Amniotic epithelial cell (primary cell): Measurements from ENCODE around the gene ZDHHC14.

ENCODE experiments used
- DNase-seq: peaks from one replicate; pipeline ENCODE4 v3.0.0-alpha.2; 2010; ENCODE audit warnings: low read depth

Gene ZDHHC14

DNA sequence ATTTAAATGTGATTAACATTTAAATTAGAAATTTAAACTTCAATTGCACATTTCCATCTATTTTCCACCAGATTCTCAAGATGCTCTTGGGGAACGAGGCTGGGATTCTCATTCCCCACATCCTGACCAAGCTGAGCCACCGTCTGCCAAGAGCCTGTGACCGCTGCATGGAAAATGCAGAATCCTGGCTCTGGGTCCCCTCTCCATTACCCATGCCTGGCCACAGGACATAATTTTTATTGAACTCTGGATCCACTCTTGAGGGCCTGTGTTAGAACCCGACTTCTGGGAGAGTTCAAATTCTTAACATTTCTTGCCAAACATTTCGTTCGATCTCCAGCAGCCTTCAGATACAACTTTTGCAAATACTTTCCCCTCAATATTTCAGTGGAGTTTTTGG, 240.4 kb downstream of the ZDHHC14 start:
- no peak for DNase-seq

DNA sequence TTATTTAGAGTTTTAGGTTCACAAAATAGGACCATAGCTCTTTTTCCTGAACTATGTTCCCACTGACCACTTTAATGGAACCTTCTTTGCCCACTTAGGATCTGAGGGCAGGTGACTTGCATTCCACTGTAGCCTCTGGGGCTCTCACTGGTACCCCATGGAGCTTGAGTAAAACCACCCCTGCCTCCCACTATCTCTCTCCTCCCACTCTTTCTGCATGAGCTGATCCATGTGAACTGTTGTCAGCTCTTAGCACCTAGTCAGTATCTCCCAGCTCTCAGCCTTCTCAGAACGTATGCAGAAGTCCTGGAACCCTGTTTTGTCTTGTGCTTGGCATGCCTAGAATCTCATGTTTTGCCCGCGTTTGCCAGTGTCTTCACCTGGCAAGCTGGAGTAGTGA, 241.4 kb downstream of the ZDHHC14 start:
- no peak for DNase-seq

DNA sequence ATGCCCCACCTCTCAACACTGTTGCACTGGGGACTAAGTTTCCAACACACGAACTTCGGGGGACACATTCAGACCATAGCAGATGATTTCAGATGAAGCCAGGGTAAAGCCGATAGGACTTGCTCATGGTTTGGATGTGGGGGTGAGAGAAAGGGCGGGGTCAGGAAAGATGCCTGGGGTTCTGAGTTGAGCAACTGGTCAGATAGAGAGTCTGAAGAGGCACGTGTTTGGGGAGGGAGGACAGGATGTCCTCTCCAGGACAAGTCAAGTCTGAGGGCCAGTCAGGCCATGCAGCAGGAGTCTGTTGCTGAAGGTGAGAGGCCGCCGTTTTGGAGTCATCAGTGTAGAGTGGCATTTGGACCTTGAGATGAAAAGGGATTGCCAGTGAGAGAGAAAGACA, 244.1 kb downstream of the ZDHHC14 start:
- no peak for DNase-seq

DNA sequence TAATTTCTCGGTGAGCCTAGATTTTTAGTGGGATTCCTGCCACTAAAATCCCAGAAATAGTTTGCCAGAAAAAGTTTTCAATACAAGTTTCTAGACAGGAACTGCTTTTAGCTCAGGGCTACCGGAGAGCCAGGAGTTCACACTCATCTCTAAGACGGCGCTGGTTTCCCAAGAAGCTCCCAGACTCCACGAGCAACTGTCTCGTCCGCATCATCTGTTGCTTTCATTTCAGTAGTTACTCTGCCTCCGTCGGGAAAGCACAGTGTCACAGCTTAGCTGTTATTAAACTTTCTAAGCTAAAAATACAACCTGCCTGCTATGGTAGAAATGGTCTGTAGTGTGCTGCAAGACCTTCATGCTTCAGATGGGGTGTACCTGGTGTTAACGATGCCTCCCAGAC, 244.8 kb downstream of the ZDHHC14 start:
- peak; percentile 45 for DNase-seq

DNA sequence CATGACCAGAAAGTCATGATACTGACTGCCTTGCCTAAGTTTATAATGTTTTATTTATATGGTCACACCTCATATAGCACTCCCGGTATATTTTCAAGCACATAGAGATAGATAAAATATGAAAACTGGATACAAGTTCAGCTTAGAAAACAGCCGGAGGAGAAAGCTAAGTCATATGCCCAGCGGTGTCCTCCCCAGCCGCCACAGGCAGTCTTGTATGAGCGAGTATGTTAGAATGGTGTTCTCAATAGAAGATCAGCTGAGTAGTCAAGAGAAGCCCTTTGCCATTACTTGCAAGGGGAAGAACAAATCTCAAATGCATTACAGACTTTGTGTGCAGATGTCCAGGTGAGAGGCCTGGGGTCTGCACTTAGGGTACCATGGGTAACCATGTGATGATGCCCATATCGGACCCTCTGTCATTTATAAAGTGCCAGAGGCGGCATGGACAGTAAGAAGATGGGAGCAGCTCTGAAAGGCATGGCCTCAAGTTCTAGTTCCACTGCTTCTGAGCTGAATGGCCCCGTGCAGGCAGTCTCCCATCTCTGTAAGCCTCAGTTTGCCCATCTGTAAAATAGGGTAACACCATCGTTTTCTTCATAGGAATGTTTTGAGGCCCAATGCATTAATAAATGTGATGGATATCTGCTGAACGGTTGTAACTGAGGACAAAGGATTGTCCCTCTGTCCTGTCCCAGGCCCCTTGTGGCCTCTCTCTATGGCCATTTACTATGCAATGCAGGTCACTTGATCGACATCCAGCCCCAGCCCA, 246.4 kb downstream of the ZDHHC14 start:
- no peak for DNase-seq

DNA sequence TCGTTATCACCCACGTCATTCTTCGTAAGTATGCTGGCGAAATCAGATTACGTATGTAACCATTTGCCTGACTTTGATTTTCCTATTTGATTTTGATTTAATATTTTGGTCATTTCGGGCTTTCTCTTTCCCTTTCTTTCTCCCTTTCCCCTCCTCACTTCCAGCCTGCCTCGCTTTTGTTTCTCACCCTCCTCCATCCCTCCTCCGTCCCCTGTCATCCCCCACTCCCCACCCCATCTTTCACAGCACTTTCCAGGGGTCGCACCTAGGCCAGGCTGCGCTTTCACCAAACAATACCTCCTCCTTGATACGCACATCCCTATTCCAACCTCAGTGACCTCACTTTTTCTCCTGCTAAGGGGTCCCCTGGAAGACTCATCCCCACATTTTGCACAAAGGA, 247.5 kb downstream of the ZDHHC14 start:
- DNase-seq = no peak

DNA sequence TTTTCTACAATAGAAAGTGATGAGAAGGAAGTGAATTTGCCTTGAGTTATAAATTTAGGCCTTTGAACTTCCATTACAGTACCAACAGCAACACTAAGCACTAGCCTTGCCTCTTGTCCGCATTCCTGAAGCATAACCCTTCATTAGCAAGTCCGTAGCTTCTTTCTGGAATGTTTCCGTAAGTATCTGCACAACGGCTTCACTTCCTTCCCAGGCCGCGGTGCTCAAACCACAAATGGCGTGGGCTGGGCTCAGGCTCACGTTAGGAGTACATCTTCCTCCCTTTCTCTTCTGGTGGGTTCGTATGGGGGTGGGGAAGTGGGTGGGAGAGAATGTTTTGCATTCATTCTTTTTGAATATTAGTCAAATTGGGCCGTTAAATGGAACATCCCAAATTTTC, 248.2 kb downstream of the ZDHHC14 start:
- peak; percentile 74 for DNase-seq

DNA sequence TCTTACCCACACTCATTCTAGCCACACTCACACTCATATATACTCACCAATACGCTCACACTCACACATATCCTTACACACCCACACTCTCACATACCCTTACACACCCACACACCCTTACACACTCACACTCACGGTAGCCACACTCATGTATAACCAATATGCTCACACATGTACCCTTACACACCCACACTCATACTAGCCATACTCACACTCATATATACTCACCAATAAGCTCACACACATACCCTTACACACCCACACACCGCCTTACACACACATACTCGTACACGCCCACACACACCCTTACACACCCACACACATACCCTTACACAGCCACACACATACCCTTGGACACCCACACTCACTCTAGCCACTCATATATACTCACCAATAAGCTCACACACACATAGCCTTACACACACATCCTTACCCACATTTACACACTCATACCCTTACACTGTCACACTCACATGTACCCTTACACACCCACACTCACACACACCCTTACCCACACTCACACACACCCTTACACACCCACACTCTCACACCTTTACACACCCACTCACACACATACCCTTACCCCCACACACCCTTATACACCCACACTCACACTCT, 249.6 kb downstream of the ZDHHC14 start:
- no peak for DNase-seq

DNA sequence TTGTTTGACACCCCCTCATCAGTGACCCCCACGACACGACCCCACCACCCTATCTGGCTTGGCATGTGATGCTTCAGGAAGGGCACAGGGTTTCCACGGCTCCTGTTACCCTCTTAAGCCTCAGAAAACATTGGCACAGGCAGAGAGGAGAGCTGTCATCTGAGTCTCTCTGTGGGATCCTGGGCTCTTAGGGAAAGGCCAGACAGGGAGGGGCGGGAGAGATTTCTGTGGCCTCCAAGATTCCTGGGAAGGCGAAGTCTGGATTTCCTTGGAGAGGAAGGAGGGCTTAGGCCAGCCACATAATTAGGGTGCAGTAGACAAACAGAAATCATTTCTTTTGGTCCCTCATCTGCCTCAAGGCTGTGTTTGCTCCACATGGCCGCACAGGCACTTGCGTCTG, 250.4 kb downstream of the ZDHHC14 start:
- DNase-seq = no peak

DNA sequence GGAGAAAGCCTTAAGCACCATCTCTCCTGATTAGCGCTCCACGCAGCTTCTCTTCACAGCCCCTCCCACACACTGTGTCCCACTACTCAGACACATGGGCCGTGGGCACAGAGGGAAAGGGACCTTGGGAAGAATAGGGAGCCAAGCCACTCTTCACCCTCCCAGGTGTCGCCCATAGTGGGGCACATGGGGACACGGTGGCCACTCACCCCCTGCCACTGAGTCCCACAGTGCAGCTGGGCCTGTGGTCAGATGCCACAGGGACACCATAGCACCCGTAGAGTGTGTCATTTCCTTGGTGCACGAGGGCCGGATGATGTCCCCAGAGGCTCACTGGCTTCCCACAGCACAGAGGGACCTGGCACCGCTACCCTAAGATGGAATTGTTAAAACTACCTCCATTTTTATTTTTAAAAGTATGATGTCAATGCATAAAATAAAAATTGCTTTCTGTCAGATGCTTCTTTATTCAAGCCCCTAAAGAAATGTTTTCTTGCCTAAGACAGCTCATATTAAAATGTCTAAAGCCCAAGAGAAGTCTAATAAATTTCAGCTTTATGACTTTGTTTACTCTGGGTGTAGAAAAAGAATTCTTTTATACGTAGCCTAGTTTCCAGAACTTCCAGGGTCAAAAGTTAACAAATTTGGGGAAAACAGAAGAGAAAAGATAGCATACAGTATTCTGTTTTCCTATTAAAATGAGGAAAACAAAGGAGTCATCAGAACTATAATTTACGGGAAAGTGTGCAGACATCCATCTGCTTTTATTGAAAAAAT, 251.0 kb downstream of the ZDHHC14 start:
- no peak for DNase-seq

DNA sequence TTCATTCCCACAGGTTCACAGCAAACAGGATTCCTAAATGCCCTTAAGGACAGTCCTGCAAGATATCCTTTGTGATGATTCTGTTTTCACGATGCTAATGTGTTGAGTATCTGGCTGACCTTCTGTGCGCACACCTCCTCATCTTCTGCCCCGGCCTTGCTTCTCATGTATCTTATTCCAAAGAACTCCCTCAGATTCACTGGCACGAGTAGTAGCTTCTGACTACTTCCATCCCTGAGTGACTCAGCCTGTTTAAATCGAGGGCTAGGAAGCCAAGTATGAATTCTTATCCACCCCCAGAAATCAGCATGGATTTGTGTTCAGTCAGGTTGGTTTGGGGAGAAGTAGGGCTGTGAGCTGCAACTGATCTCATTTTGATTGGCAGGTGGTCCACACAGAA, 251.8 kb downstream of the ZDHHC14 start:
- peak; percentile 63 for DNase-seq

DNA sequence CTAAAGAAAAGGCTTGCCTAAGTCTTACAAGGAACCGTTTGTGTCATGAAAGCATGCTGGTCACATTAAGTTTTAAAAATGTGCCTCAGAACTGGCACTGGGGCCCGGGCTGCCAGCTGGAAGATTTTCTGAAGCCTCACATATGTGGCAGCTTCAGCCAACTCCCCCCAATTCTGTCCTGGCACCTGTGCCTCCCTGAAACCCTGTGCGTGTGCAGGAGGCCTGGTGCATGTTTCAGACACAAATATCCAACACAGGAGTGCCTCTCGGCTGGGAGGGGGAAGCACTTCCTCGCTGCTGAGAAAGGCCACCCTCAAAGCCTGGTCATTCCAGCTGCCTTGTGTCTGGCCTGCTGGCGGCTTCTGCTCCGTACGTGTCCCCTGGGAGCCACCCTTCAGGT, 253.6 kb downstream of the ZDHHC14 start:
- DNase-seq = no peak

DNA sequence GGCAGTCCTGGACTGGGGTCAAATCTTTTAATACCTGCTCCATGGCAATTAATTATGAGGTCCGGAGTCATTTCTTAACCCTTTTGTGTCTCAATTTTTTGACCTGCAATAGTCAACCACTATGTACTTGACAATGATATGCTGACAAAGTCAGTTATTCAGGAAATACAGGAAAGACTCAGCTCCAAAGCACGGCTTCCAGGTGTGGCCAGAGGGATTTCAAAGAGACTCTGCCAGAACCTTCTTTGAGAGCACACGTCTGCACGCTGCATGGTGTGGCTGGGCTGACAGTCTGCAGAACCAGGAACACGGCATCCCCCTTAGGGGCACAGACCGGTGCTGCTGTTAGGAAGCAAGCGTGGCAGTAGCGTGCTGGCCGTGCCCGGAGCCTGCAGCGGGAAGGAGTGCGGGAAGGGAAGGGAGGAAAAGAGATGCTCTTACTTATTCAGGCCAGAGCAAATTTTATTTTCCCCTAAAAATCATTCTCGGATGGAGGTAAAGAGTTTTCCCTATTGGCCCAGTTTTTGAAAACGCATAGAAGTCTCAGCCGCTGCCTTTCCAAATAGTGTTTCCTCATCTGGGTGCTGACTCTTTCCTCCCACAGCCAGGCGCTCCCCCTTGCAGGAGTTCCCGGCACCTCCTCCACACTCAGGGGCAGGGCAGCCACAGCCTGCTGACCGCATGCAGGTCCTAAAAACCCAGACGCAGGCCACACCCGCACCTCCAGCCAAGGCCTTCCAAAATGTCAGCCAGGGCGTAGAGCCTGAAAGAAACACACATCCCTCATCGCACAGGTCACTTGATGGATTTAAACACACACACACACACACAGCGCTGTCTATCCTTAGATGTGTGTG, 254.6 kb downstream of the ZDHHC14 start:
- DNase-seq = peak; percentile 60

DNA sequence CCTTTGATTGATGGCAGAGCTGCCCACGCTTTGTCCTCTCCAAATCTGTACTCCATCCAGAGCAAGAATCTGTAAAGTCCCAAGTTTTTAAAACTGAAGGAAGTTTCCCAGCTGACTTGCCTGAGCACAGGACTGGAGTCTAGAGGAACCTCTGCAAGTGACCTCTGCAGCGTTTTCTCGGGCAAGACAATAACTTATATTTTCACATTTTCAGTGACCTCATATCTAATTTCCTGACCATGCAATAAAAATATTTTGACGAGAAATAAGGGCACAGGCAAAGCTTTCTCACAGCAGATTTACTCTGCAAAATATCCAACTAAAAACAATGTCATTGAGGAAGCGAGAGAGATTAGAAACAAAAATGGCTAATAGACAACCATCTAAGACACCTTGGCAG, 256.5 kb downstream of the ZDHHC14 start:
- no peak for DNase-seq

DNA sequence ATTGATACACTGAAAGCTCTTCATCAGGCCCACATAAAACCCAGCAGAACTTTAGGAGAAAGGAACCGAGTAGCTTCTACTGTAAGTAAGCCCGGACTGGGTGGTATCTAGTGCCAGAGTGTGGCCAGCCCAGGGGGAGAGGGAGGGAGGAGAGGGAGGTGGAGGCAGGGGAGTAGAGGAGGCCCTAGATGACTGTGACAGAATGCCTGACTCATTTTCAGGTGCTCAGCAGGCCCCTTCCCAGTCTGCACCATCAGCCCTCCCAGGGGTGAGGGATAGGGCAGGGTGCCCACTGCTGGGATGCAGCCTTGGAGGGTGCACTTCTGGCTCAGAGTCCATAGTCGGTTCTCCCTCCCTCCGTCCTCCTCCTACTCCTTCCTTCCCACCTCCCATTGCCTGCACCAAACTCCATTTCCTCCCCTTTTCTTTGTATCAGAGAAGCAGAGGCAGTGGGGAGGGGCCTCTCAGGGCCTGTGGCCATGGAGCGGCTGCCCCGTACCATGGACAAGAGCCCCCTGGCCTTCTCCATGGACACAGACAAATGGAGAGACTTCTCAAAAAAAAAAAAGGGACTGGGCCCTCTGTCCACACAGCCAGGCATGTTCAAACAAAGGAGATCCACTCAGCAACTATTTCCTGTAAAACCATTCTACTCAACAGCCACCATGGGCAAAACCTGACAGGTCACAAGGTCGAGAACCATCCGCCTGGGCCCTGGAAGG, 257.1 kb downstream of the ZDHHC14 start:
- DNase-seq = no peak

DNA sequence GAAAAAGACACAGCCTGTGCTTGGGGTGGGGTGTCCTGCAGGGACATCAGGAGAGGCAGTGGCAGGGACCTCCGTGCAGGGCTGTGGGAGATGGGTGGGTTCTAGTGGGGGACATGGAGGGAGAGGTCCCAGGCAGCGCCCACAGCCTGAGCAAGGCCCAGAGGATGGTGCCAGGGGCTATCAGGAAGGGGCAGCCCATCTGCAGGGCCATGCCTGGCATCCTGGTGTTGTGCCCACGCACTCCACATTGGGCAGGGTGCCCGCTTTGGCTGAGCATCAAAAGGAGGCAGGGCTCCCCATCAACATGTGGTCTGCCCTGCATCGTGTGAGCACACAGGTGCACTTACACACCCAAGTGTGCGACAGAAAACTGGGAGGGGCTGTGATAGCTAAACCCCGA, 257.8 kb downstream of the ZDHHC14 start:
- no peak for DNase-seq

DNA sequence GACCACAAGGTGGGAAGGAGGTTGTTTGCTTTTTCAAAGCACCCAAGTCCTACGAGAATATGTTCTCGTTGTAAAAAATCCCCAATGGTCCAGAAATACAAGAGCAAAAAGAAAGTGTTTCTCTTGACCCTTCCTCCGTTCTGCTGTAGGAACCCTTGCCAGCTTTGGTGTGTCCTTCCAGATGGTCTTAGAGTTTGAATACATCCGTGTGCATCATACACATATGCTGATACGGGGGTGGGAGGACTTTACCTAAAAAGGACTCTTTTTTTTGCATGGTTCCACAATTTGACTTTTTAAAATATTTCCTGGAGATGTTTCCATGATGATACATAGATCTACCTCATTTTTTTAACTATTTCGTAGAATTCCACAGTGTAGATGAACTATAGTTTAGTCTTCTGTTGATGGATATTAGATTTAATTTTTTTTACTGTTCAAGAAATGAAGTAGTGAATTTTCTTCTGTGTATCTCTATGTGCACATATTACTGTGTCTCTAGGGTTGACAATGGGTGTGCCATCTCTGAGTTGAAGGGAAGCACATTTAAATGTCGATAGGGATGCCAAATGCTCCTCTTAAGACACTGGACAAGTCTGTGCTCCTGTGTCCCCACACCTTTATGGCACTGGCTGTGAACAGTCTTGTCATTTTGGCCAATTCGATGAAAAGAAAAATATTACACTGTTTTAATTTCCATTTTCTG, 259.9 kb downstream of the ZDHHC14 start:
- DNase-seq = no peak

DNA sequence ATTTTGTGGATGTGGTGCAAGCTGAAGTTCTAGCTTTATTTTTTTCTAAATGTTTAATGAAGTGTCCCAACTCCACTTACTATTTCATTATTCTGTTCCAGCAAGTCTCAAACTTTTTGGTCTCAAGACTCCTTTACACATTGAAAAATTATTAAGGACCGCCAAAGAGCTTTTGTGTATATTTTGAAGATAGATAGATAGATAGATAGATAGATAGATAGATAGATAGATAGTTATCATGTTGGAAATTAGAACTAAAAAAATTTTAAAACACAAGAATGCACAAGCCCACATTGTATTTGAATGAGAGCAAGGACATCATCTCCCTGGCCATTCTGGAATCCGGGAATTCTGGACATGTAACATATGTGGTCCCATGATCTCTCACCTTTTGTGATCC, 260.8 kb downstream of the ZDHHC14 start:
- no peak for DNase-seq

DNA sequence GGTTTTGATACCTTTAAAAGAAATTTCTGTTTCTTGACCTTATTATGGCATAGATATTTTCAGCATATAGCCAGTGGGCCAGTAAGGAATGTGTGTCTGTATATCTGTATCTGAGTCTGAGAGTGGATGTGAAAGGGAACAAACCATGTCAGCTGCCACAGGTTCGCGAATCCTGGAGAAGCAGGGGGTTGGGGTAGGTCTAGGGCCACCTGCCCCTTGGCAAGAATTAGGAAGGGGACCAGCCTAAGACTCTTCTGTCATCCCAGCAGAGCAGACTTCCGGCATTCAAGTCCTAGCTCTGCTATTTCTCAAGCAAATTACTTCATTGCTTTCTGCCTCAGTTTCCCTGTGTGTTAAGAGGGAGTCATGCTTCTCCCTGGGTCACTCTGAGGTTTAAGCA, 261.7 kb downstream of the ZDHHC14 start:
- DNase-seq = no peak

DNA sequence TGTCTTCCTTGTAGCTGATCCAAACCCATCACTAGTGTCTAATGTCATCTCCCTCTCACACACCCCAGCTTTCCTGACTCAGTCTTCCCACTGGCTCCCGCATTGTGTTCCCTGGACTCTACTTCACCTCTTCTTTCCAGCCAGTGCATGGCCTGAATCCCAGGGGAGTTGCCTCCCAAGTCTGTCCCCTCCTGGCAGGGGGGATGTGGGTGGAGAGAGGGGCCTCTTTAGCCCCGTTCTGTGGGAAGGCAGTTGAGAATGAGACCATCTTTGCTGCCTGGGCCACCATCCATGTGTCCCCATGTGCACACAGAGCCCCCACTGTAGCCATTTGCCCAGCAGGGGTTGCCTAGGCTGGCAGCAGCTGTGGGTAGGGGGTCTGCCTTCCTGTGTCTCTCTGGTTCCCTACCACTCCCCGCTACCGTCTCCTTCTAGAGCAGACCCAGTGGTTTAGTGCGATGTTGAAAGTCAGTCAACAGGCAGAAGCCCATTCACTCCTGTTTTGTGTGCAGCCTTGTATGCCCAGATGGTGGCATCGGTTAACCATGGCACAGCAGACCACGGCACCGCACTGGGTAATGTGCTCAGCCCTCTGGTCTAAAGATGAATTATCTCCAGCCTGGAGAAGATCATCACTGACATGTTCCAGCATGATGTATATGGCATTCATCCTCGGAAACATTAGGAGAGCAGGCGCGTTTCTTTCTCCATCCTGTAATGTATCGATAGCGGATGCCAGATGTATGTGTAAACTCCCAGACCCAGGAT, 263.2 kb downstream of the ZDHHC14 start:
- DNase-seq = peak; percentile 11
